ENCODE results near the gene TAOK2.
A peak's percentile ranks its signal among the peaks of the same experiment; 100 is the strongest.

The TAOK2 gene

DNA sequence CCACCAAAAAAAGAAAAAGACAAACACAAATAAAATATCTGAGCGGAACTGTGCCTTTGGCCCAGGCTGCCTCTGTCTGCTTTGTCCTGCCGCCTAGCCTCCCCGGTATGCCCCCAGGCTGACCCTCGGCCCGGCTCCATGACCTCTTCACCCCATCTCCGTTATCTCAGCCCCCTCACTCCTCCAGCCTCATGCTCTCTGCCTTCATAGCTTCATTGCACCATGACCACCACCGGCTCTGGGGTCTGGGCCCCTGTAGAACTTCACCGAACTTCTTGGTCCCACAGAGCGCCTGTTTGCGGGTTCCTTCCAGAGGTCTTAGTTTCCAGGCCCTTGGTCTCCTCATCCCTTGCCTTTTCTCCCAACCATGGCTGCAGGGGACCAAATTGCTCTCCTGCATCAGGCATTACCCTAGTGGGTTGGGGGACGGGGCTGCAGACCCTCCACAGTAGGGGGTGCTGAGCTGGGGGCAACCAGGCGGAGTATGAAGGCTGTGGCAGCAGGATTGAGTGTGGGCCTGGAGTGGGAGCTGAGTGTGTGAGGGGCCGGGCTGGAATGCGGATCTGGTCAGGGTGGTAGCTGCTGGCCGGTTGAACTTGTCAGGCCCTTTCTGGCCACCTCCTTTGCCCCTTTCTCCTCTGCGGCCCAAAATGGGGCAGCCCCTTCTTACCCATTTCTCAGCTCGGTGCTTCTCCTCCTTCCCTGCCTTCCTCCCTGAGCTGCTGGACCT is 14.8 kb downstream of the TAOK2 start:
- DNase-seq (ENCODE audit: low read depth), result no peak

DNA sequence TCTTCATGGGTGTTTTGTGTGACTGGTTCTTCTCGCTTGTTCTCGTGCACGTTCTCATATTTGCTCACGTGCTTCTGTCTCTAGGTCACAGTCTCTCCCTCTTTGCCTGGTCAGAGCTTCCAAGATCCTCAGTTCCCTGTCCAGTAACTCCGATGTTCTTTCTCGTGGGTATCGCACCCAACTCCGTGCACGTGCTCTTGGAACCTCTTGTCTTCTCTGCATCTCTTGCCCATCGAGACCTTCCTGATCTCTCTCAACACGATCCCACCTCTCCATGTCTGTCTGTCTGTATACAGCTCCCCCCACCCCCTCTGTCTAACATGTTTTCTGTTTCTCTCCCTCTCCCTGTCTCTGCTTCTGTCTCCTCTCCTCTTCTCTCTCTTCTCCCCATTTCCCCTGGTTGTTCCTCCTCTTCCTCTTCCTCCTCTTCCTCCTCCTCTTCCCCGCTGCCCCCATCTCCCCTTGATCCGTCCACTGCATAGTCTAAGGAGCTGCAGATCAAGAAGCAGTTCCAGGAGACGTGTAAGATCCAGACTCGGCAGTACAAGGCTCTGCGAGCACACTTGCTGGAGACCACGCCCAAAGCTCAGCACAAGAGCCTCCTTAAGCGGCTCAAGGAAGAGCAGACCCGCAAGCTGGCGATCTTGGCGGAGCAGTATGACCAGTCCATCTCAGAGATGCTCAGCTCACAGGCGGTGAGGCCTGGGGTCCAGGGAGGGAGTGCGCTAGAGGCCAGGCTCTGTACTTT is 15.6 kb downstream of the TAOK2 start:
- DNase-seq (ENCODE audit: low read depth), result no peak

DNA sequence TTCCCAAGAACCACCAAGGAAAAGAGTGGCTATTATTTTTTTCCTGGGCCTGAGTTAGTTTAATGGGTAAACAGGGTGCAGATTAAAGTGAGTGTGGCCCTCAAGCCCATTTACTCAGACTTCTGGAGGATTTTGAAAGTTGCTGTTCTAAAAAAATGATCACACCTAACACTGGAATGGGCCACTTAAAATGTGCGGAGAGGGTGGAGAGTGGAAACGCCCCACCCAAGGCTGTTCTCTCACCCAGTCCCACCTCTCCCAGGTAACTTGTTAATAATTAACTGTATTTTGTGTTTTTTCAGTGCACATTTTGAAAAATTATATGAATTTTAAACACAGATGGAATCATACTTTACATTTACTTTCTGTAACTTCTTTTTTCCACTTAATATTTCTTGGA is 16.4 kb downstream of the TAOK2 start:
- DNase-seq (ENCODE audit: low read depth), result no peak

DNA sequence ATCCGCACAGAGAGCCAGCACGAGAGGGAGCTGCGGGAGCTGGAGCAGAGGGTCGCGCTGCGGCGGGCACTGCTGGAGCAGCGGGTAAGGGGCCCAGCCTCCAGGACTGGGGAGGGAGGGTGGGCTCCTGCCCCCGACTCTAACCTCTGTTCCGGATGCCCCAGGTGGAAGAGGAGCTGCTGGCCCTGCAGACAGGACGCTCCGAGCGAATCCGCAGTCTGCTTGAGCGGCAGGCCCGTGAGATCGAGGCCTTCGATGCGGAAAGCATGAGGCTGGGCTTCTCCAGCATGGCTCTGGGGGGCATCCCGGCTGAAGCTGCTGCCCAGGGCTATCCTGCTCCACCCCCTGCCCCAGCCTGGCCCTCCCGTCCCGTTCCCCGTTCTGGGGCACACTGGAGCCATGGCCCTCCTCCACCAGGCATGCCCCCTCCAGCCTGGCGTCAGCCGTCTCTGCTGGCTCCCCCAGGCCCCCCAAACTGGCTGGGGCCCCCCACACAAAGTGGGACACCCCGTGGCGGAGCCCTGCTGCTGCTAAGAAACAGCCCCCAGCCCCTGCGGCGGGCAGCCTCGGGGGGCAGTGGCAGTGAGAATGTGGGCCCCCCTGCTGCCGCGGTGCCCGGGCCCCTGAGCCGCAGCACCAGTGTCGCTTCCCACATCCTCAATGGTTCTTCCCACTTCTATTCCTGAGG is 17.4 kb downstream of the TAOK2 start:
- no peak for DNase-seq (ENCODE audit: low read depth)

DNA sequence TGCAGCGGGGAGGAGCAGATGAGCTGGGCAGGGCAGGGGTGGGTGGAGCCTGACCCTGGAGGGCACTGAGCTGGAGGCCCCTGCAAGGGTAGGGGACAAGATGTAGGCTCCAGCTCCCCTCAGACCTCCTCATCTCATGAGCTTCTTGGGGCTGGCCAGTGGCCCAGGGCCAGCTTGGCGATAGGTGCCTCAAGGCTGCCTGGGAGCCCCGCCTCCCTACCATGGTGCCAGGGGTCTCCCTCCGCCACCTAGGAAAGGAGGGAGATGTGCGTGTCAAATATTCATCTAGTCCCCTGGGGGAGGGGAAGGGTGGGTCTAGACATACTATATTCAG is 17.9 kb downstream of the TAOK2 start:
- DNase-seq (ENCODE audit: low read depth), result no peak

DNA sequence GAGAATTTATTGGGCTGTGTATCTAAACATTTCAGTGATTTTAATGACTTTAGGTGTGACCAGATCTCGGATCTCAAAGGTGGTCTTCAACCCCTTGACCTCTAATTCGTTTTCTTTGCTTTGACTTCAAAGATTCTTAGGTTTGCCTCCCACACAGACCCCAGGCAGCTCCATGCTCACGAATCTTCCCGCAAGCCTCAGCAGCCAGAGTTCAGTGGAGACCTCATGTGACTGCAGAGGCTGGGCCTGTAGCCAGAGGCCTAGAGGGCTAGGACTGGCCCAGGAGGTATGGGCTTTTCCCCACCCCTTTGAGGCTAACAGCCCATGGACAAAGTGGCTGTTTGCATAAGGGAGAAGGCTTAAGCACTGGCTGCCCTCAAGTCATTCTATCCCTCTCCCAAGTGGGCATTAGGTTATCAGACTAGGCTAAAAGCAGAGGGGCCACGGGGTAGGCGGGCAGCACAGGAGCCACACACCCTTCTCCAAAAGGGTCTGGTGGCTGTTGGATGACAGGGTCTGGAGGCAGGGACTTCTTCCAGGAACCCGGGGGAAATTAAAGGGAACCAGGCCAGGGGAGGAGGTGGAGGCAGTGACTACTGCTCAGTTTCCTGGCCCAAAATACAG is 18.8 kb downstream of the TAOK2 start:
- DNase-seq (ENCODE audit: low read depth), result no peak

DNA sequence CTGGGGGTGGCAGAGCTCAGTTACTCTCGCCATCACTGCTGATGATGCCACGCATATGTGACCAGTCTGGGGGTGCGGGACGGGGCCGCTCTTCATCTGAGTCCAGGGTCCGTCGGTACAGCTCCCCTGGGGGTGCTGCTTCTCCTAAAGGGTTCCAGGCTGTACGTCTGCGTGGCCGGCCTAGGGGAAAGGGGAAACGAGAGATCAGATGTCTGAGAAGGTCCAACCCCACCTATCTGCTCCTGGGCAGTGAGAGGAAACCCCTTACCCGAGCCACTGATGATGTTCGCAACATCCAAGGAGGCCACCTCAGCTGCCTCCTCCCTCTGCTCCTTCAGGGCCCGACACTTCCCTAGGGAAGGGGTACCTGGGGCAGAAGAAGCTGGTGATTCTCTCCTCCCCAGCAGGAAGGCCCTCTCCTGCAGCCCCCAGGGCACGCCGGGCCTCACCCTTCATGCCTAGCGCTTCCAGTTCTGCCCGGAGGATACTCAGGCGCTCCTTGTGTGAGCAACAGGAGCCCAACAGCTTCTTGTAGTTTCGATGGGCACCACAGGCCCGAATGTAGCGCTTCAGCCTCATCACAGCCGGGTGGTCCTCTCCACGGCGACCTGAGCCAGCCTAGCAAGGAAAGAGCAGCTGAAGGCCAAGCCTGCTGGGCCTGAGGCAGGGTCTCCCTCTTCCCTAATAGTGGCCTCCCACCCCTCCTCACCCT is 19.7 kb downstream of the TAOK2 start:
- DNase-seq (ENCODE audit: low read depth), result no peak

DNA sequence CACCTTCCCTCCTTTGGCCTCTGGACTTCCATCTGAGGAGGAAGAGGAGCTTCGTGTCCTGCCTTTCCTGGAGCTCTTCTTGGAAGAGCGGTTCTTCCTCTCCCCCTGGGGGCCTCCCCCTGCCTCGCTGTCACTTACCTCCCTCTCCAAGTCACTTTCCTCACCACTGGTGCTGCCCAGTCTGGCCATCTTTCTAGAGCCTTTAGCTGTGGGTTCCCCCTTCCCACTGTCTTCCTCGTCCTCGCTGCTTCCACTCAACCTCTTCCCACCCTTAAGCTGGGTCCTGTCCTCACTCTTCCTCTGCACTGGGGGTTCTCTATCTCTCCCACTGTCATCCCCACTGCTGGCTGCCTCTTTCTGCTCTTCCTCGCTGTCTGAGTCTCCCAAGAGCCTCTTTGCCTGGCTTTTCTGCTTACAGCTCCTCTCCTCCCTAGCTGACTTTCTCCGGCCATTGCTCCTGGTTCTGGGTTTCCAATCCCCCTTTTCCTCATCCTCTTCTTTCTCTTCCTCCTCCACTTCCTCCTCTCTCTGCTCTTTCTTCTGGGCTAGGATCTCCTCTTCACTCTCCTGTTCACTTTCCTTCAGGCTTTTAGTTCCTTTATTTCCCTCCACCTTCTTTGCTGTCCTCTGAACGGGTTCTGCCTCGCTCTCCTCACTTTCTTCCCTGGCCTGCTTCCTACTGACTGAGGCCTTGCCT is 20.4 kb downstream of the TAOK2 start:
- no peak for DNase-seq (ENCODE audit: low read depth)

DNA sequence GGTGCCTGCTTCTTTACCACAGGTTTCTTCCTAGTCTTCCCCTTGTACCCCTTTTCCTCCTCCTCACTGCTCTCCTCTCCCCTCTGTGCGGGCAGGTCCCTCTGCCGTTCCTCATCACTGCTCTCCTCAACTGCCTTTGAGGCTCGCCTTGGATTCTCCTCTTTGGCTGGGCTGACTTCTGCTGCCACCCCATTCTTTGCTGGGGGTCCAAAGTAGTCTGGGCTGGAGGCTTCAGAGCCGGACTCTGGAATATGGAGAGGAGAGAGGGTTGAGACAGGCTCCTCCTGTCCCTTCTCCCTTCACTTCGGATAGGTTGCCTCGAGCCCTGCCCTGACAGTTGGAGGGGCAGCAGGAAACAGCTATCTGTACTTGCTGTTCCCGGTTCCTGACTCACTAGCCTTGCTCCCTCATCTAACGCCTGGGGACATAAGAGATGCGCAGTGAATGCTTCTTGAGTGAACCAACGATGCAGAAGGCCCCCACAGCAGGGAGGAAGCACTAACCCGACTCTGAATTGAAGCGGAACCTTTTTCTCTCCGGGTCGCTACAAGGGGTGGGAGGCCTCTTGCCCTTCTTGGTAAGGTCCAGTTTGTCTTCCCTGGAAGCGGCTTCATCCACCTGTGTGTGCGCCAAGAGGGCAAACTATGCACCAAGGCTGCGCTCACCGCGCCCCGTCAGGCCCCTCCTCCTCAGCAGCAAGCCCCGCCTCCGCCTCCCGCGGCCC is 21.1 kb downstream of the TAOK2 start:
- no peak for DNase-seq (ENCODE audit: low read depth)

DNA sequence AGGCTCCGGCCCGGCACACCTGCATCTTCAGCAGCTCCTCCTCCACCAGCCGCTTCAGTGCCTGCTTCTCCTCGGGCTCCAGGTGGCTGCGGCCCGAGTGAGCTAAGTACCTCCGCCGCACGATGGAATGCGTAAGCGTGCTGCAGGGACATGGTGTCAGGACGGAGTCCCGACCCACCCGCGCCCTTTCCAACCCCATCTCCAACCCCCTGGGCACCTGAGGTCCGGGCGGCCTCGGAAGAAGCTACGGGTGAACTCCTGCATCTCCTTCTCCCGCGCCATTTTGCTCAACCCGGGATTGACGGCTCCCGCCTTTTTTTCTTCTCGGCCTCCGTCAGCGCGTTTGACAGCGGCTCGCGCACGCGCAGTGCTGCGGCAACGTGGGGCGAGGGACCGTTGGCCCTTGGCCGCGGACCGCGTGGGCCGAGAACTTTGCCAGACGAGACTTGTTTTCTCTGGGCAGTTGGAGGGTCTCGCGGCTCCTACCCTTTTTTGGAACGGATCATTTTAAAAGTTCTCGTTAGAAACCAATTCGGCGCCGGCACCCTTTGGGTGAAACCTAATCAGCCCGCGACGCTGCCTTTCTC is 21.7 kb downstream of the TAOK2 start, which contains the start of gene HIRIP3:
Gene HIRIP3, minus strand, starts transcription at position 294 of the 587 bp plus-strand sequence. Its CDS starts 12 bp downstream, at position 282.
- no peak for DNase-seq (ENCODE audit: low read depth)

DNA sequence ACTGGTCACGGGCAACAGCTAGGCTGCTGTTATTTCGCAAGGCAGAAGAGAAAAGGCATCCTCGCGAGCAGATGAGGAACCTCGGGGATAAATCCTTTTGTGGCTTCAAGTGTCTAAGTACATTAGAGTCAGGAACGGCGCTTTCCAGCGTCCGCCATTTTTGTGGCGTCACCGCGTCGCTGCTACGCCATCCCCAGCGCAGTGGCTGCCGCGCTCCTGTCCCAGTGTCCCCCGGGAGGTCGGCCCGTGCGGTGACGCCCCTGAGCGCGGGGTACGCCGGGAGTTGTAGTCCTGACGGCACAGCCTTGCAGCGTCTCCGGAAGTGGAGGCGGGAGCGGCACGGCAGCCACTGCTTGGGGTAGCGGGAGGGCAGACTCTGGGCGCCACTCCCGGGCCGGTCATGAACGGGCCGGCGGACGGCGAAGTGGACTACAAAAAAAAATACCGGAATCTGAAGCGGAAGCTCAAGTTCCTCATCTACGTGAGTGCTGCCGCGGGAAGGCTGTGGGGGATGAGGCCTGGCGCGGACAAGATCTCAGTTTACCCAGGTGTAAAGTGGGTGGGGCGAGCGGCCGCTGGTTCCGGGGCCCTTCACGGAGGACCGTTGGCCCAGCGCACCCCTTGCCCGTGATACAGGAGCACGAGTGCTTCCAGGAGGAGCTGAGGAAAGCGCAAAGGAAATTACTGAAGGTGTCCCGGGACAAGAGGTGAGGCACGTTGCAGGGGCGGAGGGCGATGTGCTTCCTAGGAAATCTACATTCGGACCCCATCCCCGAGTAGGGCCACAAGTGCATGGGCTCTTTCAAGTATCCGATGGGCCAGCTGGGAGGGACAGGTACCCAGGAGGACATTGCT is 22.5 kb downstream of the TAOK2 start, which contains the start of gene INO80E:
Gene INO80E, plus strand, starts transcription at position 331 of the 855 bp plus-strand sequence. Its CDS starts 70 bp downstream, at position 401.
- peak; percentile 66 for DNase-seq (ENCODE audit: low read depth)

DNA sequence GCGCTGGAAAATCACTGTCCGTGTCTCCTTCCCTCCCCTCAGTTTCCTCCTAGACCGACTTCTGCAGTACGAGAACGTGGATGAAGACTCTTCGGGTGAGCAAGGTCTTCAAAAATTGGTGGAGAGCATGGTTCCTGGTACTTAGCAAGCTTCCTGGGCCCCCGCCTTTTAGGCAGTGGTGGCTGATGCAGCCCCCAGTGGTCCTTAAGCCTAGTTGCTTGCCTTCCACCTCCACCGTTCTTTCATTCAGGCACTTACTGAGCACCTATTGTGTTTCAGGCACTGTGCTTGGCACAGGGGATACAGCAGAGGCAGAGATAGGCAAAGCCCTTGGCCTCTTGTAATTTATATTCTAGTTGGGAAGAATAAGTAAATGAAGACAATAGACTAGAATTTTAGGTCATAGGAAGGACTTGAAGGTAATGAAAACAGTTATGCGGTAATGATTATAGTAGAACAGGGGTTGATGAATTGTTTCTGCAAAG is 23.1 kb downstream of the TAOK2 start:
- DNase-seq (ENCODE audit: low read depth), result no peak

DNA sequence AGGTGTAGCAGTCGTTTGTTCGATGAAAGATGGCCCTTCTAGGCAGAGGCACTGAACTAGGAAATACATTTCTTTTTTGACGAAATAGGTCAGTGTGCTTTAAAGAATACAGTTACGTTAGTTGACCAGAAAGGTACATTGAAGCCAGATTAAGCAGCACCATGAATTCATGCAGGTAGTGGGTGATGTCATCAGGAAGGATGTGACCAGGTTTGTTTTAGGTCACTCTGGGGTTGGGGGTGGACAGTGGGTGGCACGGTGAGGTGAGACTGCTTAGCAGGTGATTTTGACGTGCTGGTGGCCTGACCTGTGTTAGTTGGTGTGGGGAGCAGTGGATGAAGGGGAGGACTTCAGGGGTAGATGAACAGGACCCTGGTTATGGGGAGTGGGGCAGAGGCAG is 25.9 kb downstream of the TAOK2 start:
- DNase-seq (ENCODE audit: low read depth), result no peak

DNA sequence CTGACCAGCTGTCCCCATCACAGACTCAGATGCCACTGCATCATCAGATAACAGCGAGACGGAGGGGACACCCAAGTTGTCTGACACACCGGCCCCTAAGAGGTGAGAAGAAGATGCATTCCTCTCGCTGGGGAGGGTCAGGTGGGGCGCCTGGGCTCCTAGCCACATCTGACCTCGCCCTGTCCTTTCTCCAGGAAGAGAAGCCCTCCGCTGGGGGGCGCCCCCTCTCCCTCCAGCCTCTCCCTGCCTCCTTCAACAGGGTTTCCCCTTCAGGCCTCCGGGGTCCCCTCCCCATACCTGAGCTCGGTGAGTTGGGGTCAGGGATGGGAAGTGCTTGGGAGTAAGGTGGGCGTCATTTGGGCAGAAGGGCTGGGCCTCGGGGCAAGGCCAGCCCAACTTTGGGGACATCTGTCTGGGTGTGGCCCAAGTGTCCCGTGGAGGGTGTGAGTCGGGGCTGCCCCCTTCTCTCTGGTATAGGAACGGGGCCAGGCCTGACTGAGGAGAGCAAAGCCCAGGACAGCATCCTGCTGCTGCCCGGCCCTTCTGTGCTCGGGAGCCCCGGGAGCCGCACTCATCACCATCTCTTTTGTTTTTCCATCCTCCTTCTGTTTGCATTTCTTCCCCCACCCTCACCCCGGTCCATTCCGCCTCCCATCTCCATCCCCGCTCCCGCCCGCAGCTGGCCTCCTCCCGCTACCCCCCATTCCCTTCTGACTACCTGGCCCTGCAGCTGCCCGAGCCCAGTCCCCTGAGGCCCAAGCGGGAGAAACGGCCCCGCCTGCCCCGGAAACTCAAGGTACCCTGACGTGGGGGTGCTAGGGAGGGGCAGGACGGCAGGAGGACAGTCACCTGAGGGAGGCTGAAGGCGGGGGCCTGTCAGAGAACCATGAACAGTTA is 27.3 kb downstream of the TAOK2 start:
- no peak for DNase-seq (ENCODE audit: low read depth)

DNA sequence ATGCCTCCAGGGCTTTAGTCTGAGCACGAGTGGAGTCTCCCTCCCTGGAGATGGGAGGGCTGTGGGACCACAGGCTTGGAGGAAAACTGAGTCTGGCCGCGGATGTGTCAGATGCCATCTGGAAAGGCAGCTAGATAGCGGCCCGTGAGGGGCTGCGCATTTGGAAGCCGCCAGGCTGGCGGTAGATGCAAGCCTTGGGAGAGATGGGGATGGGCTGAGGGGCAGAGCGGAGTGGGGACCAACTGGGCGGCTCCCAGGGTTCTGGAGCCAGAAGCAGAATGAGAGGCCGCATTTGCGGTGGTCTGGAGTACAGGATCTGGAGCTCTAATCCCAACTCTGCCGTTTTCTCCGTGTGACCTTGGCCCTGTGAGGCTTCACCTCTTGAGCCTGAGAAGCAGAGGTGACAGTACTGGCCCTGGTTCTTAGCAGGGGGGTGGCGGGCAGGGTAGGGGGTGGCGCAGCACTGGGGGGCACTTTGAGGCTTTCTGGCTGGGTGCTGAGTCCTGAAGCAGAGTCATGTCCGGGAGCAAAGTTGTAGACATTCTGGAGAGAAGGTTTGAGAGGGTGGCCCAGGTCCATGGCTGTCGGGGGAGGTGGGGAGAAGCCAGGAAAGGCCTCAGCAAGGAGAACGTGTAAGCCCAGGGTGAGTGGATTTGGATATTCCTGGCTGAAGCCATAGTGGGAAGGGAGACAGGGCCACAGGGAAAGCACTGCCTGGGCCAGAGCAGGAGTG is 29.1 kb downstream of the TAOK2 start:
- DNase-seq (ENCODE audit: low read depth), result no peak

DNA sequence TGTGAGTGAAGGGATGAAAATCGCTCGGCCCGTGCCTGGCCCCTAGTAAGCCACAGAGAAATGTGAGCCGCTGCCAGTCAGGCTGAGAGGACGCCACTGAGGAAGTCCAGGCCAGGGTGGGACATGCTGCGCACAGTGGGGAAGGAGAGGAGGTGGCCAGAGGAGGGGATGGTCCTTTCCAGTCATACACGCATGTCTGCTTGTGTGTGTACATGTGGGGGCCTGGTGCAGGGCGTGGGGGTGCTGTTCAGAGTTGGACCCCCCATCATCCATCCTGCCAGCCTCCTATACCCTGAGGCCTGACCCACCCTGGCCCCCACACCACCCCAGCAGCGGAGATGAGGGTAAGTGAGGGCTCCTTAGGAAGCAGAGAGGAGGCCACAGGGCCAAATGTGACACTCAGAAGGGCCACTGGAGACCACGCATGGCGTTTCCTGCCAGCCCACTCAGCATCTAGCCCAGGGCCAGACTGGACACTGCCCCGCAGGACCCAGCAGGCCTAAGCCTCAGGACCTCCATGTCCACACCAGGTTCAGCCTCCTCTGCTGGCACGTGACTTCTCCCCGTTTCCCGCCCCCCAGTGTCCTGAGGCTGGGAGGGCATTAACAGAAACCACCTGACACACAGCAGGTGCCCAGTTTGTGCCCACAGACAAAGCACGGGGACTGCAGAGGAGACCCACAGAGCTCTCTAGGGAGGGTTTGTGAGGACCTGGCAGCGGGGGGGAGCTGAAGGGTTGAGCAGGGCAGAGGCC is 30.2 kb downstream of the TAOK2 start:
- DNase-seq (ENCODE audit: low read depth), result no peak

DNA sequence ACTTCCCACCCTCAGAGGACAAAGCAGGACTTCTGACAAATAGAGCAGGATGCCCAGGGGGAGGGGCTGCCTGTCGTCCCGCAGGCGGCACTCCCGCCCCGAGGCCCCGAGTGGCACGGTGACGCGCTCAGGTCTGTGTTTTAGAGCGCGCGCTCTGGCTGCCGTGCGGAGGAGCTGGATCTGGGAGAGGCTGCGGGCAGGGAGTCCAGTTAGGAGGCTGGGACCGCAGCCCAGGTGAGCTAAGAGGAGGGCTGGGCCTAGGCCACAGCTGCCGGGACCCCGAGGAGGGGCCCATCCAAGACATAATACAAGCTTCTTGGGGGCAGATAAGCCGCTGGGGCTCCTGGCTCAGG is 30.7 kb downstream of the TAOK2 start:
- no peak for DNase-seq (ENCODE audit: low read depth)

Measured in GM04503 (cell line).